CD14-positive monocyte (primary cell): ENCODE data around the gene SMARCB1. TPM values are rescaled to one million over a fixed set of nuclear protein-coding genes. Genes with fewer than 3 reads are reported as not detected.

Source experiments
- DNase-seq, 3 donors: peaks; one replicate each; pipeline ENCODE4 v3.0.0-alpha.2; 2011 to 2022
- H2AFZ ChIP-seq: 2 replicates; pipeline ENCODE4 v1.6.0; 2012; ENCODE audit warnings: mild to moderate bottlenecking, low read depth, low read length, inconsistent platforms; ENCODE audit not compliant: insufficient read depth, poor library complexity, severe bottlenecking
- H3K27ac ChIP-seq, 2 donors: 1 replicate in 1 of 2; 2 replicates in 1 of 2; pipeline ENCODE4 v1.5.1; 2012 to 2013; ENCODE audit warnings: low read length in 2 of 2, control low read depth in 1 of 2, inconsistent platforms in 1 of 2, low read depth in 1 of 2, mild to moderate bottlenecking in 1 of 2
- H3K27me3 ChIP-seq, 2 donors: one replicate each; pipeline versions ENCODE4 v1.6.0 to v1.6.1; 2011 to 2013; ENCODE audit warnings: low read length in 2 of 2; ENCODE audit not compliant: control insufficient read depth in 2 of 2, insufficient read depth in 2 of 2
- H3K36me3 ChIP-seq, 2 donors: replicated peaks in 1 of 2; 1 replicate in 1 of 2; 2 replicates in 1 of 2; pipeline versions ENCODE4 v1.5.1 to v1.6.1; 2012 to 2013; ENCODE audit warnings: low read length in 2 of 2, control low read depth in 1 of 2, inconsistent platforms in 1 of 2, mild to moderate bottlenecking in 1 of 2; ENCODE audit not compliant: insufficient read depth in 2 of 2, control insufficient read depth in 1 of 2
- H3K4me1 ChIP-seq, 2 donors: 1 replicate in 1 of 2; 2 replicates in 1 of 2; pipeline versions ENCODE4 v1.5.1 to v1.6.1; 2012 to 2013; ENCODE audit warnings: low read length in 2 of 2, control low read depth in 1 of 2, inconsistent platforms in 1 of 2, mild to moderate bottlenecking in 1 of 2, moderate library complexity in 1 of 2; ENCODE audit not compliant: insufficient read depth in 2 of 2, control insufficient read depth in 1 of 2
- H3K4me2 ChIP-seq: replicated peaks from 2 replicates; pipeline ENCODE3; 2012; ENCODE audit warnings: low read length, moderate library complexity, mild to moderate bottlenecking; ENCODE audit not compliant: poor library complexity, severe bottlenecking; ENCODE audit errors: extremely low read depth
- H3K4me3 ChIP-seq, 3 experiments: fragments of 200-600 bp in 1 of 3; sonication (generic) in 1 of 3; replicated peaks in 1 of 3; 1 replicate in 2 of 3; 2 replicates in 1 of 3; pipeline ENCODE4 v1.5.1; 2011 to 2013; ENCODE audit warnings: low read length in 3 of 3, mild to moderate bottlenecking in 3 of 3, control low read depth in 2 of 3, low read depth in 2 of 3, inconsistent platforms in 1 of 3, moderate library complexity in 1 of 3
- H3K79me2 ChIP-seq: 2 replicates; pipeline ENCODE4 v1.6.0; 2012; ENCODE audit warnings: mild to moderate bottlenecking, control low read depth, inconsistent platforms, low read length, moderate library complexity; ENCODE audit not compliant: insufficient read depth
- H3K9ac ChIP-seq: 2 replicates; pipeline ENCODE4 v1.6.0; 2017; ENCODE audit warnings: low read length, mild to moderate bottlenecking; ENCODE audit not compliant: insufficient read depth, poor library complexity, severe bottlenecking
- H3K9me3 ChIP-seq, 2 donors: replicated peaks in 1 of 2; 1 replicate in 1 of 2; 2 replicates in 1 of 2; pipeline versions ENCODE4 v1.5.1 to v1.6.1; 2012 to 2013; ENCODE audit warnings: low read length in 2 of 2, control low read depth in 1 of 2; ENCODE audit not compliant: control insufficient read depth in 1 of 2, insufficient read depth in 1 of 2
- H4K20me1 ChIP-seq: 2 replicates; pipeline ENCODE4 v1.6.0; 2012; ENCODE audit warnings: mild to moderate bottlenecking, low read length, control low read depth, moderate library complexity; ENCODE audit not compliant: insufficient read depth
- H3K27ac Mint-ChIP-seq, 7 donors: one replicate each; pipeline ENCODE4 v1.8.0; 2020; ENCODE audit warnings: mild to moderate bottlenecking in 7 of 7, mixed read lengths in 7 of 7, moderate library complexity in 6 of 7, inconsistent platforms in 2 of 7
- H3K27me3 Mint-ChIP-seq, 3 donors: one replicate each; pipeline ENCODE4 v1.8.0; 2021 to 2022; ENCODE audit warnings: low read depth in 3 of 3, mild to moderate bottlenecking in 3 of 3, mixed read lengths in 3 of 3, moderate library complexity in 3 of 3, inconsistent platforms in 1 of 3
- H3K36me3 Mint-ChIP-seq, 2 donors: one replicate each; pipeline ENCODE4 v1.8.0; 2020; ENCODE audit warnings: mixed read lengths in 2 of 2, inconsistent platforms in 1 of 2, mild to moderate bottlenecking in 1 of 2
- H3K4me1 Mint-ChIP-seq: one replicate; pipeline ENCODE4 v1.8.0; 2020; ENCODE audit warnings: mild to moderate bottlenecking, mixed read lengths
- H3K4me3 Mint-ChIP-seq, 2 donors: one replicate each; pipeline ENCODE4 v1.8.0; 2020; ENCODE audit warnings: mild to moderate bottlenecking in 2 of 2, mixed read lengths in 2 of 2, moderate library complexity in 1 of 2
- H3K9me3 Mint-ChIP-seq, 7 donors: one replicate each; pipeline ENCODE4 v1.8.0; 2020 to 2022; ENCODE audit warnings: mixed read lengths in 7 of 7, mild to moderate bottlenecking in 6 of 7, moderate library complexity in 6 of 7, inconsistent platforms in 2 of 7
- WGBS: methylation state at CpG from one replicate; pipeline ENCODE4 v1.1.5; 2013; ENCODE audit warnings: missing lambda C conversion rate; ENCODE audit not compliant: insufficient coverage; 5-methylcytosine and 5-hydroxymethylcytosine counted together
- intact Hi-C, 2 donors: fragments of 100-400 bp; cut with micrococcal nuclease; formaldehyde crosslinking; loops; one replicate each; pipeline versions ENCODE4 v1.15.0 to v1.15.1; 2023
- polyA plus RNA-seq, 3 donors: library from polyadenylated mRNA; depleted of rRNA in 1 of 3; unstranded in 2 of 3; stranded (reverse) in 1 of 3; fragments of 300-500 nt in 2 of 3; fragments of >200 nt in 1 of 3; fragmentation: Illumina TruSeq in 2 of 3; gene quantifications; 1 replicate in 2 of 3; 2 replicates in 1 of 3; pipeline ENCODE4 v1.2.3, GENCODE V29; 2012 to 2021
- TF ChIP-seq, protein P1 (sequence below): fragments of 200-600 bp; IDR thresholded peaks from one replicate; pipeline ENCODE4 v1.8.0; 2022; ENCODE audit warnings: antibody characterized with exemption, mild to moderate bottlenecking

Gene SMARCB1
- polyA plus RNA-seq, 3 donors, result 30.3 to 71.8 (median 31.5) TPM

DNA sequence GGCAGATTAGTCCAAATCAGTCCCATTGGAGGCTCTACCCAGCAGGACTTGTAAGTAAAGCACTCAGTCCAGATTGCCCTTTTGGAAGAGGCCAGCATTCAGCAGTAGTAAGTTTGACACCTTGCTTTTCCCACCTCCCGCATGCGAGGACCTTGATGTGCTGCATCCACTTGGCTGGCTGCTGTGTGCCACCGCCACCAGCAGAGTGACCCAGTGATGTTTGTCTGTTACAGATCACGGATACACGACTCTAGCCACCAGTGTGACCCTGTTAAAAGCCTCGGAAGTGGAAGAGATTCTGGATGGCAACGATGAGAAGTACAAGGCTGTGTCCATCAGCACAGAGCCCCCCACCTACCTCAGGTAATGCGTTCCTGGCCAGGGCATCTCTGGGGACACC, 6.6 kb downstream of the SMARCB1 start:
- Histone ChIP-seq H3K4me1 (peaks cover 0 to 3% of the 10 kb centered on the region in 2 donors), H4K20me1 (peaks cover 43% of the 10 kb centered on the region), H3K4me2 (no peak overlapping the region), H2AFZ (no peak overlapping the region), H3K36me3 (peaks cover 46 to 78% of the 10 kb centered on the region in 2 donors), H3K9ac (no peak overlapping the region), H3K27me3 (no peaks in the 10 kb centered on the region), H3K4me3 (no peak overlapping the region), H3K79me2 (peaks cover 40% of the 10 kb centered on the region), H3K9me3 (no peaks in the 10 kb centered on the region), H3K27ac (no peak overlapping the region)
- intact Hi-C loops, result no loop called here
- H3K36me3 Mint-ChIP-seq, result peaks cover 49 to 76% of the 10 kb centered on the region in 2 donors
- H3K9me3 Mint-ChIP-seq, result peaks cover 0 to 3% (median 0%) of the 10 kb centered on the region in 7 donors
- H3K27me3 Mint-ChIP-seq, result no peaks in the 10 kb centered on the region
- DNase-seq, result no peak
- H3K27ac Mint-ChIP-seq, result peak overlapping the region in 1 of 7 donors; percentile 14
- H3K4me1 Mint-ChIP-seq, result peaks cover 4% of the 10 kb centered on the region
- WGBS, result 96% methylated on average over 4 of the region's 8 CpGs
- H3K4me3 Mint-ChIP-seq, result no peak overlapping the region
- TF ChIP-seq, protein P1, sequence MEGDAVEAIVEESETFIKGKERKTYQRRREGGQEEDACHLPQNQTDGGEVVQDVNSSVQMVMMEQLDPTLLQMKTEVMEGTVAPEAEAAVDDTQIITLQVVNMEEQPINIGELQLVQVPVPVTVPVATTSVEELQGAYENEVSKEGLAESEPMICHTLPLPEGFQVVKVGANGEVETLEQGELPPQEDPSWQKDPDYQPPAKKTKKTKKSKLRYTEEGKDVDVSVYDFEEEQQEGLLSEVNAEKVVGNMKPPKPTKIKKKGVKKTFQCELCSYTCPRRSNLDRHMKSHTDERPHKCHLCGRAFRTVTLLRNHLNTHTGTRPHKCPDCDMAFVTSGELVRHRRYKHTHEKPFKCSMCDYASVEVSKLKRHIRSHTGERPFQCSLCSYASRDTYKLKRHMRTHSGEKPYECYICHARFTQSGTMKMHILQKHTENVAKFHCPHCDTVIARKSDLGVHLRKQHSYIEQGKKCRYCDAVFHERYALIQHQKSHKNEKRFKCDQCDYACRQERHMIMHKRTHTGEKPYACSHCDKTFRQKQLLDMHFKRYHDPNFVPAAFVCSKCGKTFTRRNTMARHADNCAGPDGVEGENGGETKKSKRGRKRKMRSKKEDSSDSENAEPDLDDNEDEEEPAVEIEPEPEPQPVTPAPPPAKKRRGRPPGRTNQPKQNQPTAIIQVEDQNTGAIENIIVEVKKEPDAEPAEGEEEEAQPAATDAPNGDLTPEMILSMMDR, result no peak

DNA sequence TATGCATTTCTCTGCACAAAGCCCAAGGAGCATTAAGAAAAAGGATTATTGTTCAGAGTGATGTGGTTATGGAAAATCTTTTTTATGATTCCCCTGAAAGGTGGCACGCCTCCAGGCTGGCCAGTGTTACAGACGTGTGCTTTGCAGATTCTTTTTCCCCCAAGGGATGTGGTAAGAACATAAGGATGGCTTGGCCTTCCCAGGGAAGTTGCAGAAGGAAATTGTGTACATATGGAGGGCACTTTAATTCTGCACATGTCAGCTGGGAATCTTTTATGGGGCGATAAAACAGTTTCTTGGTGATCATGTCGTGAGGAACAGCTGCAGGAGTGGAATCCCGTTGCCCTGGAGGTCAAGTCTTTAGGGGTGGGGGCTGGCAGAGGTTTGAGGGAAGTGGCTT, 9.7 kb downstream of the SMARCB1 start:
- H3K27me3 ChIP-seq, result no peaks in the 10 kb centered on the region
- no peak overlapping the region for H3K4me2 ChIP-seq
- H4K20me1 ChIP-seq, result peaks cover 17% of the 10 kb centered on the region
- H3K27ac ChIP-seq, result no peak overlapping the region
- Mint-ChIP-seq H3K36me3 (peaks cover 70 to 97% of the 10 kb centered on the region in 2 donors), H3K4me1 (no peaks in the 10 kb centered on the region), H3K27me3 (no peaks in the 10 kb centered on the region), H3K9me3 (peaks cover 0 to 3% (median 0%) of the 10 kb centered on the region in 7 donors), H3K27ac (no peak overlapping the region), H3K4me3 (no peak overlapping the region)
- H3K4me1 ChIP-seq, result no peaks in the 10 kb centered on the region
- no peak overlapping the region for H3K9ac ChIP-seq
- H3K4me3 ChIP-seq, result no peak overlapping the region
- H3K36me3 ChIP-seq, result peaks cover 63 to 92% of the 10 kb centered on the region in 2 donors
- H3K79me2 ChIP-seq, result peaks cover 8% of the 10 kb centered on the region
- TF ChIP-seq, protein P1, result no peak
- DNase-seq, result no peak
- no peak overlapping the region for H2AFZ ChIP-seq
- intact Hi-C loops, result no loop called here
- H3K9me3 ChIP-seq, result no peaks in the 10 kb centered on the region
- 94% methylated on average over 4 of the region's 5 CpGs for WGBS
